ENCODE measurements around the gene ADAMTS2. TPM values are rescaled to one million over a fixed set of nuclear protein-coding genes. Genes with fewer than 3 reads are reported as not detected.

The ADAMTS2 gene
- total RNA-seq, 1 donor from 2014 or later, result 29.7 TPM

GRCh38 chr5:179378441-179379271 lies 33.4 kb upstream of the ADAMTS2 start:
- Histone ChIP-seq H3K4me3 (ENCODE audit: low read length in 3 of 3) (no peak overlapping the region), H3K36me3 (ENCODE audit: control insufficient read depth in 3 of 3, insufficient read depth in 3 of 3, low read length in 3 of 3) (no peaks in the 10 kb centered on the region), H3K9ac (ENCODE audit: low read depth in 1 of 3, low read length in 3 of 3) (no peak overlapping the region), H3K9me3 (ENCODE audit: control insufficient read depth in 3 of 3, low read length in 3 of 3) (peaks cover 0 to 7% (median 0%) of the 10 kb centered on the region in 3 donors), H3K4me1 (ENCODE audit: control insufficient read depth in 3 of 3, insufficient read depth in 3 of 3, low read length in 3 of 3) (peaks cover 0 to 2% (median 0%) of the 10 kb centered on the region in 3 donors), H3K27ac (ENCODE audit: low read depth, low read length) (no peak overlapping the region), H3K27me3 (ENCODE audit: control insufficient read depth in 3 of 3, insufficient read depth in 3 of 3, low read length in 3 of 3) (peaks cover 6 to 10% (median 7%) of the 10 kb centered on the region in 3 donors)

GRCh38 chr5:179378116-179378440 lies 32.8 kb upstream of the ADAMTS2 start:
- Histone ChIP-seq H3K4me3 (ENCODE audit: low read length in 3 of 3) (no peak overlapping the region), H3K27ac (ENCODE audit: low read depth, low read length) (no peak overlapping the region), H3K27me3 (ENCODE audit: control insufficient read depth in 3 of 3, insufficient read depth in 3 of 3, low read length in 3 of 3) (peaks cover 8 to 11% (median 8%) of the 10 kb centered on the region in 3 donors), H3K36me3 (ENCODE audit: control insufficient read depth in 3 of 3, insufficient read depth in 3 of 3, low read length in 3 of 3) (no peaks in the 10 kb centered on the region), H3K9ac (ENCODE audit: low read depth in 1 of 3, low read length in 3 of 3) (no peak overlapping the region), H3K9me3 (ENCODE audit: control insufficient read depth in 3 of 3, low read length in 3 of 3) (peaks cover 0 to 7% (median 0%) of the 10 kb centered on the region in 3 donors), H3K4me1 (ENCODE audit: control insufficient read depth in 3 of 3, insufficient read depth in 3 of 3, low read length in 3 of 3) (peaks cover 0 to 2% (median 0%) of the 10 kb centered on the region in 3 donors)

GRCh38 chr5:179377421-179378115 lies 32.3 kb upstream of the ADAMTS2 start:
- Histone ChIP-seq H3K4me1 (ENCODE audit: control insufficient read depth in 3 of 3, insufficient read depth in 3 of 3, low read length in 3 of 3) (peaks cover 0 to 2% (median 0%) of the 10 kb centered on the region in 3 donors), H3K36me3 (ENCODE audit: control insufficient read depth in 3 of 3, insufficient read depth in 3 of 3, low read length in 3 of 3) (no peaks in the 10 kb centered on the region), H3K4me3 (ENCODE audit: low read length in 3 of 3) (no peak overlapping the region), H3K9me3 (ENCODE audit: control insufficient read depth in 3 of 3, low read length in 3 of 3) (peaks cover 0 to 7% (median 0%) of the 10 kb centered on the region in 3 donors), H3K27me3 (ENCODE audit: control insufficient read depth in 3 of 3, insufficient read depth in 3 of 3, low read length in 3 of 3) (peaks cover 8 to 14% (median 9%) of the 10 kb centered on the region in 3 donors), H3K9ac (ENCODE audit: low read depth in 1 of 3, low read length in 3 of 3) (no peak overlapping the region), H3K27ac (ENCODE audit: low read depth, low read length) (no peak overlapping the region)

GRCh38 chr5:179376701-179377420 lies 31.6 kb upstream of the ADAMTS2 start:
- no peak overlapping the region for H3K9ac ChIP-seq (ENCODE audit: low read depth in 1 of 3, low read length in 3 of 3)
- H3K9me3 ChIP-seq (ENCODE audit: control insufficient read depth in 3 of 3, low read length in 3 of 3), result peaks cover 0 to 7% (median 0%) of the 10 kb centered on the region in 3 donors
- no peak overlapping the region for H3K4me3 ChIP-seq (ENCODE audit: low read length in 3 of 3)
- H3K27me3 ChIP-seq (ENCODE audit: control insufficient read depth in 3 of 3, insufficient read depth in 3 of 3, low read length in 3 of 3), result peaks cover 8 to 14% (median 9%) of the 10 kb centered on the region in 3 donors
- no peak overlapping the region for H3K27ac ChIP-seq (ENCODE audit: low read depth, low read length)
- peaks cover 0 to 2% (median 0%) of the 10 kb centered on the region in 3 donors for H3K4me1 ChIP-seq (ENCODE audit: control insufficient read depth in 3 of 3, insufficient read depth in 3 of 3, low read length in 3 of 3)
- H3K36me3 ChIP-seq (ENCODE audit: control insufficient read depth in 3 of 3, insufficient read depth in 3 of 3, low read length in 3 of 3), result no peaks in the 10 kb centered on the region

- Histone ChIP-seq H3K27ac (ENCODE audit: low read depth, low read length) (no peak overlapping the region), H3K4me3 (ENCODE audit: low read length in 3 of 3) (no peak overlapping the region), H3K36me3 (ENCODE audit: control insufficient read depth in 3 of 3, insufficient read depth in 3 of 3, low read length in 3 of 3) (no peaks in the 10 kb centered on the region), H3K27me3 (ENCODE audit: control insufficient read depth in 3 of 3, insufficient read depth in 3 of 3, low read length in 3 of 3) (peaks cover 8 to 14% (median 9%) of the 10 kb centered on the region in 3 donors), H3K9ac (ENCODE audit: low read depth in 1 of 3, low read length in 3 of 3) (no peak overlapping the region), H3K9me3 (ENCODE audit: control insufficient read depth in 3 of 3, low read length in 3 of 3) (peaks cover 0 to 4% (median 0%) of the 10 kb centered on the region in 3 donors), H3K4me1 (ENCODE audit: control insufficient read depth in 3 of 3, insufficient read depth in 3 of 3, low read length in 3 of 3) (peaks cover 0 to 2% (median 0%) of the 10 kb centered on the region in 3 donors)
Observed at GRCh38 chr5:179375831-179376365, 30.6 kb upstream of the ADAMTS2 start.

- Histone ChIP-seq H3K4me1 (ENCODE audit: control insufficient read depth in 3 of 3, insufficient read depth in 3 of 3, low read length in 3 of 3) (peaks cover 0 to 2% (median 0%) of the 10 kb centered on the region in 3 donors), H3K27ac (ENCODE audit: low read depth, low read length) (no peak overlapping the region), H3K9me3 (ENCODE audit: control insufficient read depth in 3 of 3, low read length in 3 of 3) (peaks cover 0 to 4% (median 0%) of the 10 kb centered on the region in 3 donors), H3K27me3 (ENCODE audit: control insufficient read depth in 3 of 3, insufficient read depth in 3 of 3, low read length in 3 of 3) (peaks cover 8 to 14% (median 9%) of the 10 kb centered on the region in 3 donors), H3K9ac (ENCODE audit: low read depth in 1 of 3, low read length in 3 of 3) (no peak overlapping the region), H3K4me3 (ENCODE audit: low read length in 3 of 3) (no peak overlapping the region), H3K36me3 (ENCODE audit: control insufficient read depth in 3 of 3, insufficient read depth in 3 of 3, low read length in 3 of 3) (no peaks in the 10 kb centered on the region)
Observed at GRCh38 chr5:179375236-179375685, 30.0 kb upstream of the ADAMTS2 start.

- H3K4me1 ChIP-seq (ENCODE audit: control insufficient read depth in 3 of 3, insufficient read depth in 3 of 3, low read length in 3 of 3), result peaks cover 0 to 2% (median 0%) of the 10 kb centered on the region in 3 donors
- H3K4me3 ChIP-seq (ENCODE audit: low read length in 3 of 3), result no peak overlapping the region
- peaks cover 8 to 14% (median 9%) of the 10 kb centered on the region in 3 donors for H3K27me3 ChIP-seq (ENCODE audit: control insufficient read depth in 3 of 3, insufficient read depth in 3 of 3, low read length in 3 of 3)
- no peaks in the 10 kb centered on the region for H3K36me3 ChIP-seq (ENCODE audit: control insufficient read depth in 3 of 3, insufficient read depth in 3 of 3, low read length in 3 of 3)
- no peak overlapping the region for H3K27ac ChIP-seq (ENCODE audit: low read depth, low read length)
- H3K9me3 ChIP-seq (ENCODE audit: control insufficient read depth in 3 of 3, low read length in 3 of 3), result peaks cover 0 to 4% (median 0%) of the 10 kb centered on the region in 3 donors
- no peak overlapping the region for H3K9ac ChIP-seq (ENCODE audit: low read depth in 1 of 3, low read length in 3 of 3)
Observed at GRCh38 chr5:179374506-179375235, 29.4 kb upstream of the ADAMTS2 start.

GRCh38 chr5:179373961-179374505 lies 28.8 kb upstream of the ADAMTS2 start:
- H3K9me3 ChIP-seq (ENCODE audit: control insufficient read depth in 3 of 3, low read length in 3 of 3), result peaks cover 0 to 4% (median 0%) of the 10 kb centered on the region in 3 donors
- peaks cover 0 to 2% (median 0%) of the 10 kb centered on the region in 3 donors for H3K4me1 ChIP-seq (ENCODE audit: control insufficient read depth in 3 of 3, insufficient read depth in 3 of 3, low read length in 3 of 3)
- H3K4me3 ChIP-seq (ENCODE audit: low read length in 3 of 3), result no peak overlapping the region
- peaks cover 8 to 14% (median 9%) of the 10 kb centered on the region in 3 donors for H3K27me3 ChIP-seq (ENCODE audit: control insufficient read depth in 3 of 3, insufficient read depth in 3 of 3, low read length in 3 of 3)
- no peak overlapping the region for H3K9ac ChIP-seq (ENCODE audit: low read depth in 1 of 3, low read length in 3 of 3)
- H3K27ac ChIP-seq (ENCODE audit: low read depth, low read length), result no peak overlapping the region
- no peaks in the 10 kb centered on the region for H3K36me3 ChIP-seq (ENCODE audit: control insufficient read depth in 3 of 3, insufficient read depth in 3 of 3, low read length in 3 of 3)

Data from skeletal muscle tissue (tissue), 4 donors.